Stimulated activated memory B cell treated with anti-CD40 and anti-IgM and Interleukin-4, amounts not matched to agents 10 μg/mL and 1 μg/mL and 100 μg/mL, for 72 hours (primary cell): ENCODE results near the gene PRDM1.
A peak's percentile ranks its signal among the peaks of the same experiment; 100 is the strongest.

ENCODE experiments used
- ATAC-seq: fragments of 150-1000 bp; cut with Tn5 transposase; 2 replicates; pipeline ENCODE4 v1.10.0; 2021
- H3K27ac Mint-ChIP-seq: one replicate; pipeline ENCODE4 v1.8.0; 2022; ENCODE audit warnings: mild to moderate bottlenecking, mixed read lengths
- H3K27me3 Mint-ChIP-seq: one replicate; pipeline ENCODE4 v1.8.0; 2022; ENCODE audit warnings: mixed read lengths
- H3K36me3 Mint-ChIP-seq: one replicate; pipeline ENCODE4 v1.8.0; 2022; ENCODE audit warnings: mixed read lengths
- H3K4me1 Mint-ChIP-seq: one replicate; pipeline ENCODE4 v1.8.0; 2022; ENCODE audit warnings: mixed read lengths
- H3K4me3 Mint-ChIP-seq: one replicate; pipeline ENCODE4 v1.8.0; 2022; ENCODE audit warnings: mild to moderate bottlenecking, moderate library complexity, mixed read lengths
- H3K9me3 Mint-ChIP-seq: one replicate; pipeline ENCODE4 v1.8.0; 2022; ENCODE audit warnings: mixed read lengths

Gene PRDM1

DNA sequence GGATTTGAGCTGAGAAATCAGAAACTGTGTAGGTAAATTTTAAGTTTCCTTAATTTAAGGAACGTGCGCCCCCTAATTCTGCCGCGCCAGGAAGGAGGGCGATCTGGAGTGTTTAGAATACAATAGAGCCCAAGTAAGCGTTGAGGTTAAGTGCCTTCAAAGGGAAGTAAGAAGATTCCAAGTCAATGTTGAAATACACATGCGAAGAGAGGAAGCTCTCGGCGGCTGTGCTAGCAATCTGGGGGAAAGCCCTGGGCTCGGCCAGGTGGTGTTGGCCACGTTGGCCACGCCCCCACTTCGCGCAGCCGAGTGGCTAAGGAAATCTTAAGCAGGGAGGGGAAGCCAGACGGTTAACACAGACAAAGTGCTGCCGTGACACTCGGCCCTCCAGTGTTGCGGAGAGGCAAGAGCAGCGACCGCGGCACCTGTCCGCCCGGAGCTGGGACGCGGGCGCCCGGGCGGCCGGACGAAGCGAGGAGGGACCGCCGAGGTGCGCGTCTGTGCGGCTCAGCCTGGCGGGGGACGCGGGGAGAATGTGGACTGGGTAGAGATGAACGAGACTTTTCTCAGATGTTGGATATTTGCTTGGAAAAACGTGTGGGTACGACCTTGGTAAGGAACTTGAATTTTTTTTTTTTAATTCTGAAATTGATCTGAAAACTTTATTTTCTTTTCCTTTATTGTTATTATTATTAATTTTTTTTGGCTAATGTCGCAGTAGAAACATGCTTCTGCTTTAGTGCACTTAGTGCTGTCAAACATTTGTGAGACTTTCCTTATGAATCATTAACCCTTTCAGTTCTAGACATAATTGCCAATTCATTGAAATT, at the start of gene PRDM1:
Gene PRDM1, plus strand, starts transcription at position 353 of the 830 bp plus-strand sequence. Its CDS starts 218 bp downstream, at position 571.
- H3K36me3 Mint-ChIP-seq = no peaks in the 10 kb centered on the region
- H3K9me3 Mint-ChIP-seq = no peaks in the 10 kb centered on the region
- peak within 1 kb of the TSS; percentile 88 for H3K27ac Mint-ChIP-seq
- H3K4me3 Mint-ChIP-seq = peak within 1 kb of the TSS; percentile 86
- peaks cover 8% of the 10 kb centered on the region for H3K27me3 Mint-ChIP-seq
- peaks cover 64% of the 10 kb centered on the region for H3K4me1 Mint-ChIP-seq
- ATAC-seq = peak; percentile 95

DNA sequence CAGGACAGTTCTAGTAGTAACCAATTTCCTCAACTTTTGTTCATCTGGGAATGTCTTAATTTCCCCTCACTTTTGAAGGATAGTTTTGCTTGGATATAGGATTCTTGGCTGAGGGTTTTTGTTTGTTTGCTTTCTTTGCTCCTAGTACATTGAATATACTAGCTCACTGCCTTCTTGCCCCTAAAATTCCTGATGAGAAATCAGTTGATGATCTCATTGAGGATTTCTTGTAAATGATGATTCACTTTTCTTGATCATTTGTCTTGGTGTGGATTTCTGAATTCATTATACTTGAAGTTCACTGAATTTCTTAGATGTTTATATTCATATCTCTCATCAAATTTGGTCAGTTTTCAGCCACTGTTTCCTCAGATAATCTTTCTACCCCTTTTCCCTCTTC, 49.1 kb upstream of the PRDM1 start:
- peaks cover 11% of the 10 kb centered on the region for H3K27me3 Mint-ChIP-seq
- no peak for ATAC-seq
- peaks cover 7% of the 10 kb centered on the region for H3K9me3 Mint-ChIP-seq
- H3K4me1 Mint-ChIP-seq = no peaks in the 10 kb centered on the region
- peaks cover 21% of the 10 kb centered on the region for H3K36me3 Mint-ChIP-seq
- H3K4me3 Mint-ChIP-seq = no peak overlapping the region
- H3K27ac Mint-ChIP-seq = no peak overlapping the region

DNA sequence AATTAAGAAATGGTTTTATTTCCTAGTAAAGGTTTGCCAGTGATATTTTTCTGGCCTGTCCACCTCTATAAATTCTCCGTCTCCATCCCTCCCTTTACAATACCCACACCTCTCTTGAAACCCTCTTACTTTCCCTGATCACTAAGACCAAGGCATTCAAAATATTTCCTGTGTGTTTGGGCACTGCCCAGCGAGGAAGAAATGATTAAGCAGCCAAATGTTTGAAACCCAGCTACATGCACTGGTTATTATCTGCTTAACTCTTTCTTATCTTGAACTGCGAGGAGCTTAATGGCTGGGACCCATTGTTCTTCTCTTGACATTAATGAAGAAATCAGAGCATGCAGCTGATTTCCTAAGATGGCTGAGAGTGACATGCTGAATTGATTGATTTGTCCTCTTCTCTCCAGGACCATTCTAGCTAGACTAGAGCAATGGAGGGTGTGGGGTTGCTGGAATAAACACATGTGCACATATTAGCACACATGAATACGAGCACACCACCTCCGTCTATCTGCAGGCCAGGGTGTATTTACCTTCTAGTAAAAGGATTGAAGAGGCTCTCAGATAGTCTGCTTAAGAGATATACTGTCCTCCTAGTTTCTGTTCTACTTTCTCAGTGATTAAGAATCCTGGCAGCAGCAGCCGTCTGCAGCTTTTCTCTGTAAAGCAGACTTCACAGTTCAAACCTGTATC, 46.1 kb upstream of the PRDM1 start:
- ATAC-seq = no peak
- Mint-ChIP-seq H3K4me3 (no peak overlapping the region), H3K36me3 (peaks cover 21% of the 10 kb centered on the region), H3K27ac (no peak overlapping the region), H3K27me3 (peaks cover 11% of the 10 kb centered on the region), H3K9me3 (peaks cover 7% of the 10 kb centered on the region), H3K4me1 (no peaks in the 10 kb centered on the region)

DNA sequence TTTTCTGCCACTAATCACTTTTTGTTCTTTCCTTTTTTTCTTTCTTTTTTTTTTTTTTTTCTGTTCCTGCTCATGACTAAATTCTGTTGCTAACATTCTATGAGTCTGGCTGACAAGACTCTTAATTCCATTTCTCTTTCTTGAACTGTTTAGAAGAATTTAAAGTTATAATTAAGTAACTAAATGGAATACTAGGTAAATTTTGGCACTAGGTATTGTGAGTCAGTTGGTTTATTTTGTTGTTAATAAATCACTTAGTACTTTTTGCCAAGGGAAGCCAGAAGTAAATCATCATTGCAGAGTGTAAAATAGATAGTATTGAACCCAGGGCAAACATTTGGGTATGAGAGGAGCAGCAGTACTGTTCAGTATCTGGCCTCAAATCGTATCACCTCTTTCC, 42.0 kb upstream of the PRDM1 start:
- ATAC-seq = no peak
- no peak overlapping the region for H3K27ac Mint-ChIP-seq

DNA sequence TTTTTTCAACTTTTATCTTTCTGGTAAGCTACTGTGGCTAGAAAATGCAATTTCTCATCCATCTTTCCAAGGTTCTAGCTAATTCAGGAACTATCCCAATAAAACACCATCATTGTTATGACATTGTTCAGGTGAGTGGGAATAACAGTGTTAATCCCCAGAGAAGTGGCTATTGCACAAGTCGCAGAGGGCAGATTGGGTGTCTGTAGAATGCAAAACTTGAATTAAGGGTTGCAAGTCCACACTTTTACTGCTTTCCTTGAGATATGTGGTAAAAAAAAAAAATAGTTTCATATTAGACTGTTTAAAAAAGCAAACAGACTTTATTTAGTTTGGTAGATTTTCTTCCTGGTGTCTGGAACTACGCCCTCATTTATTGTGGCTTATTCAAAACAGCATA, 41.1 kb upstream of the PRDM1 start:
- no peaks in the 10 kb centered on the region for H3K9me3 Mint-ChIP-seq
- no peaks in the 10 kb centered on the region for H3K27me3 Mint-ChIP-seq
- no peak overlapping the region for H3K27ac Mint-ChIP-seq
- ATAC-seq = no peak
- no peak overlapping the region for H3K4me3 Mint-ChIP-seq
- no peaks in the 10 kb centered on the region for H3K4me1 Mint-ChIP-seq
- no peaks in the 10 kb centered on the region for H3K36me3 Mint-ChIP-seq

More for the DNA sequence above, 42.0 kb upstream of the PRDM1 start:
- no peaks in the 10 kb centered on the region for H3K36me3 Mint-ChIP-seq
- H3K4me3 Mint-ChIP-seq = no peak overlapping the region
- H3K27me3 Mint-ChIP-seq = no peaks in the 10 kb centered on the region
- no peaks in the 10 kb centered on the region for H3K9me3 Mint-ChIP-seq
- no peaks in the 10 kb centered on the region for H3K4me1 Mint-ChIP-seq

DNA sequence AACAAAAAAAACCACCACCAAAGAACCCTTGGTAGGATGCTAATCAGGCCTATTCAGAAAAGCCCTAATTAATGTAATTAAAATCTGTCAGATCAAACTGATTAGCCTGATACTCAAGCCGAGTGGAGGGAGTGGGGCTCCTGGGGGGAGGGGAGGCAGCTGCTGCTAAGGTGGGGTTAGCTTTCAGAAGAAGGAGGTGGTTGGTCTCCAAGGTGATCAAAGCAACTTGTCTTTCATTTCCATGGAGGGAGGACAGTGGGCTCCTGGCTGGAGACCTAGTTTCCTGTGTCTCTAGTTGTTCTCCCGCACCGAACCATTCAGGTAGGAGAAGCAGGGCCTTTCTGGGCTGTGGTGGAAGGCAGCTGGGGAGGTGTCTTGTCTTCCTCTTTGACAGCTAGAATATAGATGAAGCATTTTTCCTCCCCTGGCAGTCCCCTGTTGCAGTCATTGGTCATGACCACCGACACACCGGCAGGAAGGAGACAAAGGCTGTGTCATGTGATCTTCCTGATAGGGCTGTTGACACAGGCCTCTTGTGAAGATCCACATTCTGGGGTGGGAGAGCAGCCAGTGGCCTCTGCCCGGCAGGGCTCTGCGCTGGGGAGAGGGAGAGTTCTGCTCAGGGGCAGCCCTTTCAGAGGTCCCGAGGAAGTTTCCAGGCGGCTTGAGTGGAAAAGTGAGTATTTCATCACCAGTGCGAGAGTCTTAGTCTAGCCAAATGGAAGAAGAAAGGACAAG, 39.9 kb upstream of the PRDM1 start:
- no peak for ATAC-seq
- Mint-ChIP-seq H3K36me3 (no peaks in the 10 kb centered on the region), H3K4me3 (no peak overlapping the region), H3K27ac (no peak overlapping the region), H3K9me3 (no peaks in the 10 kb centered on the region), H3K4me1 (no peaks in the 10 kb centered on the region), H3K27me3 (no peaks in the 10 kb centered on the region)

DNA sequence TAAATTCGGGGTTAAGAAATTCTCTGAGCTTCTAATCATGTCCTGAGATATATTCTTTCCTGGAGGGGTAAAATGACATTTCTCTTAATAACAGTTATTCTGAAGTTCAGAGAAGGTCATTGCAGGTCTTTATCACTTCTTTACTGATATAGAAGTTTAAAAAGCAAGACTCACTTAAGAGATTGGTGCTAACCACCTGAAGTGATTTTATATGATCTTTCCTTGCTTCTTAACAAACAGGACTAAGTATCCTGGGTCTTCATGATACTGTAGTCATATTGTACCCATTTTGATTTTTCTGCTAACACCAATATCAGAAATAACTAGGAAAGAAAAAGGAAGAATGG, 39.3 kb upstream of the PRDM1 start:
- Mint-ChIP-seq H3K36me3 (no peaks in the 10 kb centered on the region), H3K4me3 (no peak overlapping the region), H3K27ac (no peak overlapping the region), H3K27me3 (no peaks in the 10 kb centered on the region), H3K4me1 (no peaks in the 10 kb centered on the region), H3K9me3 (no peaks in the 10 kb centered on the region)
- no peak for ATAC-seq

DNA sequence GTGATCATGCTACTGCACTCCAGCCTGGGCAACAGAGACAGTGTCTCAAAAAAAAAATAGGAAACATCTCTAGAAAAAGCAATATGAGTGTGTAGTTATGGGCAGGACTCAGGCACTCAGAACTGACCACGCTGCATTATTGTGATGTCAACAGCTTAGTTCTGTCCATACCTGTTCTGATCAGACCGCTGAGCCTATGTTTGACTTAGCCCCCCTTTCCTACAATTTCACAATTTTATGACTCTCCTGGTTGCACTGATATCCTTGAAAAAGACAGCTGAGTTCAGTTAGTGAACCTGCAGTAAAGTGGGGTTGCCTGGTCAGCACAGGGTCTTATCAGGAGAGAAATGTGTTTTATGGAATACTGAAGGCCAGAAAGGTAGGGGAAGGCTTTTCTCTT, 37.8 kb upstream of the PRDM1 start:
- H3K27me3 Mint-ChIP-seq = no peaks in the 10 kb centered on the region
- no peak overlapping the region for H3K27ac Mint-ChIP-seq
- ATAC-seq = no peak
- H3K9me3 Mint-ChIP-seq = no peaks in the 10 kb centered on the region
- H3K4me3 Mint-ChIP-seq = no peak overlapping the region
- no peaks in the 10 kb centered on the region for H3K4me1 Mint-ChIP-seq
- H3K36me3 Mint-ChIP-seq = no peaks in the 10 kb centered on the region

DNA sequence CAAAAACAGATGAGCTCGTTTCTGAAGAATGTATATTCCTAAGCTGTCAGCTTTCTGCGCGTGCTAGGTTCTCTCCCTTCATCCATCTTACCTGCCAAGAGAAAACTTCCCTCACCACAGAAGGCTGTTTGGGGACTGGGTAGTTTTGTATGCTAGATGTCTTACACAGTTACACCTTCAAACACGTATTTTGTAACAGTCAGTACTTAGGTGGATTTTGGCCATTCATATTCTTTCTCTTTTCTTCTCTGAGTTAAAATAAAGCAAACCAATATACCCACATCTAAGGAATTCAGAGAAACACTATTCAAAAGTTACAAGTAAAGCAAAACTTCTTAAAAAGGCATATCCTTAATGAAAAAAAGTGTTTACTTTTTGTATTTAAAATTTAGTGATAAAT, 35.6 kb upstream of the PRDM1 start:
- Mint-ChIP-seq H3K4me1 (no peaks in the 10 kb centered on the region), H3K9me3 (no peaks in the 10 kb centered on the region), H3K27ac (no peak overlapping the region), H3K4me3 (no peak overlapping the region), H3K27me3 (no peaks in the 10 kb centered on the region), H3K36me3 (no peaks in the 10 kb centered on the region)
- no peak for ATAC-seq

DNA sequence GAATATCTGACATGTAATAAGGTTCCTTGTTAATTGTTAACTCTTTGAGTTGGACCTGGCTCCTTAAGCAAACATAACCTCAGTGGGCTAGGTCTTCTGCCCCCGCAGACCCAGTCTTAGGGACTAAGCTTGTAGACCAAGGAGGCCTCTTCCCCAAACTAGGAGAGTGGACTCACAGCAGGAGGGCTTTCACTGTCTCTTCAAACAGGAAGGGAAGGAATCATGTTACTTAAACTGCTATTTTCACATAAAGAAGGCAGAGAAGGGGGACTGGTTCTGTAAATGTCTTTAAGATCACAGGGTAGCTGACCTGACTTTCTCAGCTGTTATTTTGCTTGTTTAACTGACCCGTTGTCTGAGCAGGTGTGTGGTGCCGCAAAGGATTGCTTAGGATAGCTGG, 34.9 kb upstream of the PRDM1 start:
- ATAC-seq = no peak
- no peaks in the 10 kb centered on the region for H3K9me3 Mint-ChIP-seq
- H3K36me3 Mint-ChIP-seq = no peaks in the 10 kb centered on the region
- no peak overlapping the region for H3K27ac Mint-ChIP-seq
- no peaks in the 10 kb centered on the region for H3K4me1 Mint-ChIP-seq
- H3K4me3 Mint-ChIP-seq = no peak overlapping the region
- H3K27me3 Mint-ChIP-seq = no peaks in the 10 kb centered on the region

DNA sequence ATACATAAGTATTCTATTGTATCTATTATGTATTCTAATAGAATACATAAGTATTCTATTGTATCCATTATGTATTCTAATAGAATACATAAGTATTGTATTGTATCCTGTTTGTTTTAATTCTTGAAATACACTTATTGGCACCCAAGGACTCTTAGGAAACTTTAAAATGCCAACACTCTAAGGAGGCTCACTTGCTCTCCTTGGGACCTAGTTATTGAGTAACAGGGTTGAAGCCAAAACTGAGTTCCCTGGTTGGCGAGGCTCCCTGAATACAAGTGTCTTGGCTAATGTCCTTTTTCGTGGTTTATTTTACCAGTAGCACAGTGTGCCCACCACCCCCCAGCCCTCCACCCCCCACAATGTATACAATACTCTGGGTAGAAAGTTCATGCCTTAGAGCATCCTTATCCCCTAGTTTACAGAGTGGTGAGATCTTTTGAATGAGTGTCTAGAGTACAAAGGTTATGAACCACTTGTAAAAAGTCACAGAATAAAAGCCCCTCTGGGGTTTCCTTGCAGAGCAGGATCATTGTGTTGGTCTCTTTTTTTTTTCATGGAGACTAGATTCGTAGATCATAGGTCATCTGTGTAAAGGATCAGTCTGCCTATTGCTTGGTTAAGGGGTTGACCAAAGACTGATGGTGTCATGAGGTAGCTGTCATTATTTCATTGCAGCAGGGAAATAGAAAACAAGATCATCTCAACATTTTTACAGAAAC, 32.5 kb upstream of the PRDM1 start:
- Mint-ChIP-seq H3K36me3 (no peaks in the 10 kb centered on the region), H3K4me3 (no peak overlapping the region), H3K4me1 (no peaks in the 10 kb centered on the region), H3K27ac (no peak overlapping the region), H3K9me3 (no peaks in the 10 kb centered on the region), H3K27me3 (no peaks in the 10 kb centered on the region)
- no peak for ATAC-seq

DNA sequence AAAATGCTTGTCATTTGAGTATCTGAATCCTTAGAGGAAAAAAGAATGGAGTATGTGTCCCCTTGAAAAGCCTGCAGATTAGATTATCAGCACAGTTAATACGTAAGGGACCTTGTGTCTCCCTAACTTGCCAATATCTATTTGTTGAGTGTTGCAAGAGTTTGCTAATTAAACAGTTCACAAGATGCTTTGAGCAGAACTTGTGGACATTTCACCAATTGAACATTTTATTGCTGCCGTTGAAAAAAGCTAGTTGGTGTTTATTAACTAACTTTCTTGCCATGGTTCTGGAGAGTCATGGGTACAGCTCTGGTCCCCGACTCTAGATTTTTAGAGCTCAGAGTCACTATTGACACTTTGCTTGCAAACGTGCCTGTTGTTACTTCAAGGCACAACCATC, 30.6 kb upstream of the PRDM1 start:
- Mint-ChIP-seq H3K9me3 (no peaks in the 10 kb centered on the region), H3K36me3 (no peaks in the 10 kb centered on the region), H3K27ac (no peak overlapping the region), H3K27me3 (no peaks in the 10 kb centered on the region), H3K4me3 (no peak overlapping the region), H3K4me1 (no peaks in the 10 kb centered on the region)
- ATAC-seq = no peak

DNA sequence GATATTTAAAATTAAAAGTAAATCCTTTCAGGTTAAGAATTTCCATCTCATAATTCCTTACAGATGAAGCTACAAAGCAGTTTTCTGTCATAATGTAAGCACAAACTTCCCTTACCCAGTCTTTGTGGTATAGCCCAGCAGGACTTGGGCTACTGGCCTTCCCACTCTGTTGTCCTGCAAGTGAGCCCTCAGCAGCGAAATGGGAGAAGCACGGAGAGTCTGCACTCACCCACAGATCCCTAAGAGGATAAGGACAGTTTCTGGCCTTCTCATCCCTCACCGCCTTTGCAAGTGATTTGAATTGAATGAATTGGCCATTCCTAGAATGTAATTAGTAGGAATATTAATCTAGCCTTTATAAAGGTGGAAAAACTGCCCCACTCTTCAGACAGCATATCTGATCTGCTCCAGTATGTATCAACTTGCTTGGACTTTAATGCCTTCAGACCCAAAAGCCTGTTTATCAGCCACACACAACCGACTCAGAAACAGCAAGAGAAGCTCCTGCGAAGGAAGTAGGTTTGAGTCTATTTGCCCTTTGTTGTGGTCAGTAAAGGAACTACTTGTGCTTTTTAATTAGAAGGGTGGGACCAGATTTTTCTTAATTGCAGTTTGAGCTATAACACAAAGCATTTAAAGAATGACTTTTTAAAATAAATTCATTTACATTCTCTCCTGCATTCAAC, 29.9 kb upstream of the PRDM1 start:
- Mint-ChIP-seq H3K36me3 (no peaks in the 10 kb centered on the region), H3K9me3 (no peaks in the 10 kb centered on the region), H3K4me3 (no peak overlapping the region), H3K4me1 (no peaks in the 10 kb centered on the region), H3K27ac (no peak overlapping the region), H3K27me3 (no peaks in the 10 kb centered on the region)
- ATAC-seq = no peak

DNA sequence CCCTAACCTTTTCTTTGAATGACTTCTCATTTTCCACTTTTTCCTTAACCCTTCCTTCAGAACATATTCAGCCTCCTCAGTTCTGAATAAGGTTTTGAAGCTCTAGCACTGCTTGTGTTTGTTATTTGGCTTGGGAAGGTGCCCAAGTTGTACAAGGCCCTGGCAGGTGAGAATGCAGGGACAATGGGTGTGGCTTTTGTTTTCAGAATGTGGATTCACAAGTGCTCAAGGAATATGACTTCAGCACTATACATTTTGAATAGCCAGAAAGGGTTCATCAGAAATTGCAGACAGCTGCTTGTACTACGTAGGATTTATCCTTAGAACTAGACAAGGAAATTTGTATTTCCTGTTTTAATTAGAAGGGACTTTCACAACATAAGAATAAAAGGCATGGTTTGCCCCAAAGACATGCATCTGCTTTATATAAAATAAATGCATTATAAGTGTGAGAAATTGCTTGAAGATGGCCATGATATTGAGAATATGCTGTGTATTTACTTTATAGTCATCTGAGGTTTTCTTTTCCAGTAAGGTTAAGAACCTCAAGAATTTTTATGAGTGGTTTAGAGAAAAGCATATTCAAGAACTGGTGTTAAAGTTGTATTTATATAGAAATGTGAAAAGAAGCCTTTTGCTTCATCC, 29.3 kb upstream of the PRDM1 start:
- no peaks in the 10 kb centered on the region for H3K27me3 Mint-ChIP-seq
- no peaks in the 10 kb centered on the region for H3K9me3 Mint-ChIP-seq
- H3K36me3 Mint-ChIP-seq = no peaks in the 10 kb centered on the region
- no peaks in the 10 kb centered on the region for H3K4me1 Mint-ChIP-seq
- H3K27ac Mint-ChIP-seq = no peak overlapping the region
- ATAC-seq = no peak
- H3K4me3 Mint-ChIP-seq = no peak overlapping the region
